Right lobe of liver (tissue), 4 donors: ENCODE results near the gene SH3RF1.

Experiments used
- CTCF ChIP-seq, 4 donors: fragments of 200-600 bp in 3 of 4; fragments of 450-650 bp in 1 of 4; IDR thresholded peaks; one replicate each; pipeline versions ENCODE4 v1.5.1 to v1.8.0; 2016 to 2022; ENCODE audit warnings: antibody characterized with exemption in 4 of 4, mild to moderate bottlenecking in 2 of 4
- POLR2A ChIP-seq: fragments of 450-650 bp; IDR thresholded peaks from one replicate; pipeline ENCODE4 v1.6.1; 2017; ENCODE audit warnings: antibody characterized with exemption, mild to moderate bottlenecking
- donor health status: DM: no; HTN: no; CAD: no.
- donor health status: DM: no; HTN: no; CAD: no.
- donor health status: DM: no; HTN: yes; CAD: no.

- TF ChIP-seq CTCF (IDR thresholded peaks at IDR 0.05) (no peak), POLR2A (no peak)
Observed at GRCh38 chr4:169135776-169136175, 135.0 kb downstream of the SH3RF1 start.
